Measurements from ENCODE around the gene RPS6KB2. TPM values are rescaled to one million over a fixed set of nuclear protein-coding genes. Genes with fewer than 3 reads are reported as not detected.

Gene RPS6KB2
- total and polyA plus RNA-seq, 2 donors (not counting 1 experiment from before 2014, with no cell fraction given), result 81.8 to 131 TPM

DNA sequence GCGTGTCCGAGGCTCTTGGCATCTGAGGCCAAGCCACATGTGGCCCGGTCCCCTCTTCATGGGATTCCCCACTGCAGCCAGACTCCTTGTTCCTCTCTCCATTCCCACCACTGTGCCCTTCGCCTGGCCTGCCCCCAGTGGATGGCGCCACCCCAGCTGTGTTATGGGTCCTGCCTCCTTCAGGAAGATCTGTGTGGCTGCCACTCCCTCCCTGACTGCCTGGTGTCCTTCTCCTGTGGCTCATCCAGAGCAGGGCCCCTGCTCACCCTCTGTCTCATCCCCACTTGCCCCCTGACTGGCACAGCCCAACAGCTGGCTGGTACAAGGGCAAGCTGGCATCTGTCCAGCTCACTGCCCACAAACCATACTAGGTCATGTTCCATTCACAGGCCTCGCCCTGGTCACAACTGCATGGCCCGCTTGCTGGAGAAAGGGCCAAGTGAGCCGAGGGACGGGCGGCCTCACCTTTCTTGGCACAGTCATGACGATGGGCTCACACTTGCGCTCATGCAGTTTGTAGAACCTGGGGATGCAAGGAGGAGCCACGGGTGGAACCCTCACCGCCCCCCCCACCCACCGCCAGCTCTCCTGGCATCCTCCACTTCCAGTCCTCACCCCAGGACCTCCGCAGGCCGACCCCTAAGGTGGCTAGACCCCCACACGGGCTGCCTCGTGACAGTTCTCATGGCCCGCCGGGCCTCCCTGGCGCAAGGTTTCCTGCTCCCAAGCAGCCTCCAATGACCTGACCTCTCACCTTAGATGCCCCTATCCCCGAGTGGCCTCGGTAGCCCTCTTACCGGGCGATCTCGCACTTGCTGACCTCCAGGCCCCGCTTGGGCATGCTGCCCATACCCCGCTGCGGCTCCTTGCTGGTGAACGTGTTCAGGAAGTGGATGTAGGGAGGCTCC is 11.3 kb downstream of the RPS6KB2 start:
- DNase-seq (peak; percentile 50), ATAC-seq (ENCODE audit: low read depth) (no peak)
- Histone ChIP-seq H4K20me1 (ENCODE audit: control insufficient read depth, insufficient read depth, low read length, poor library complexity, severe bottlenecking) (peaks cover 46% of the 10 kb centered on the region), H3K27ac (ENCODE audit: low read length in 2 of 2) (peak overlapping the region; percentile 57 to 88), H3K27me3 (replicated peaks in 1 of 4; ENCODE audit: control extremely low read depth in 1 of 4, control insufficient read depth in 3 of 4, insufficient read depth in 4 of 4, low read length in 3 of 4) (no peaks in the 10 kb centered on the region), H3K4me2 (replicated peaks; ENCODE audit: low read depth, low read length, poor library complexity, severe bottlenecking) (peak overlapping the region; percentile 99), H2AFZ (ENCODE audit: insufficient read depth, low read depth, low read length, poor library complexity, severe bottlenecking) (no peak overlapping the region), H3K9me3 (ENCODE audit: control extremely low read depth in 1 of 3, control insufficient read depth in 2 of 3, insufficient read depth in 1 of 3, low read length in 2 of 3) (peaks cover 0 to 3% (median 0%) of the 10 kb centered on the region in 3 donors), H3K4me1 (ENCODE audit: control insufficient read depth in 2 of 2, insufficient read depth in 2 of 2, low read length in 2 of 2) (peaks cover 68 to 85% of the 10 kb centered on the region in 2 donors), H3K36me3 (replicated peaks in 1 of 2; ENCODE audit: control extremely low read depth in 1 of 2, control insufficient read depth in 1 of 2, extremely low read depth in 1 of 2, insufficient read depth in 2 of 2, low read length in 1 of 2) (peaks cover 0 to 17% of the 10 kb centered on the region in 2 experiments), H3K9ac (ENCODE audit: low read length) (peak overlapping the region; percentile 82), H3K4me3 (ENCODE audit: control extremely low read depth in 1 of 5, extremely low read depth in 1 of 5, insufficient read depth in 1 of 5, low read depth in 2 of 5, low read length in 4 of 5) (peak overlapping the region in 2 of 5 experiments; percentile 92 to 96), H3K79me2 (ENCODE audit: control insufficient read depth, insufficient read depth, low read length) (peaks cover 55% of the 10 kb centered on the region)
- TF ChIP-seq, protein P1, sequence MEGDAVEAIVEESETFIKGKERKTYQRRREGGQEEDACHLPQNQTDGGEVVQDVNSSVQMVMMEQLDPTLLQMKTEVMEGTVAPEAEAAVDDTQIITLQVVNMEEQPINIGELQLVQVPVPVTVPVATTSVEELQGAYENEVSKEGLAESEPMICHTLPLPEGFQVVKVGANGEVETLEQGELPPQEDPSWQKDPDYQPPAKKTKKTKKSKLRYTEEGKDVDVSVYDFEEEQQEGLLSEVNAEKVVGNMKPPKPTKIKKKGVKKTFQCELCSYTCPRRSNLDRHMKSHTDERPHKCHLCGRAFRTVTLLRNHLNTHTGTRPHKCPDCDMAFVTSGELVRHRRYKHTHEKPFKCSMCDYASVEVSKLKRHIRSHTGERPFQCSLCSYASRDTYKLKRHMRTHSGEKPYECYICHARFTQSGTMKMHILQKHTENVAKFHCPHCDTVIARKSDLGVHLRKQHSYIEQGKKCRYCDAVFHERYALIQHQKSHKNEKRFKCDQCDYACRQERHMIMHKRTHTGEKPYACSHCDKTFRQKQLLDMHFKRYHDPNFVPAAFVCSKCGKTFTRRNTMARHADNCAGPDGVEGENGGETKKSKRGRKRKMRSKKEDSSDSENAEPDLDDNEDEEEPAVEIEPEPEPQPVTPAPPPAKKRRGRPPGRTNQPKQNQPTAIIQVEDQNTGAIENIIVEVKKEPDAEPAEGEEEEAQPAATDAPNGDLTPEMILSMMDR (IDR thresholded peaks at IDR 0.05), result no peak
- no peak for TF ChIP-seq EZH2 (IDR thresholded peaks at IDR 0.05; ENCODE audit: borderline replicate concordance, insufficient read depth, low read depth, low read length, poor library complexity, severe bottlenecking)
- Mint-ChIP-seq H3K27ac (peak overlapping the region; percentile 92), H3K9me3 (ENCODE audit: insufficient read depth) (no peaks in the 10 kb centered on the region), H3K4me3 (peak overlapping the region; percentile 88), H3K4me1 (peaks cover 82% of the 10 kb centered on the region), H3K27me3 (no peaks in the 10 kb centered on the region)
- CTCF ChIA-PET, result interaction anchor here (0.6 to 4.4 kb wide), 8 partner anchors 20 to 37 kb away, joined by 3 to 63 read pairs (median 6); partner anchors contain the start of genes PPP1CA and TBC1D10C
- 74% methylated on average over 27 of the region's 31 CpGs for WGBS (ENCODE audit: insufficient coverage)
- intact Hi-C loops (cut with micrococcal nuclease), result no loop called here
- POLR2A ChIA-PET, result interaction anchor here (0.8 to 9.5 kb wide), 8 partner anchors 8 to 88 kb away, joined by 3 to 215 read pairs (median 52); partner anchors contain the start of genes PPP1CA, TBC1D10C and TMEM134
